GM11168 (cell line): ENCODE measurements around the gene TRH.

Experiments used
- in situ Hi-C: fragments of 300-500 bp; cut with MboI; formaldehyde crosslinking; loops from one replicate; pipeline ENCODE4 v1.12.0; 2022; ENCODE audit warnings: low sequenced_read_pairs; ENCODE audit not compliant: unreplicated experiment

Gene TRH

GRCh38 chr3:129958755-129959154, 15.8 kb upstream of the TRH start:
- in situ Hi-C loops, result no loop called here

GRCh38 chr3:129961141-129961541, 13.4 kb upstream of the TRH start:
- in situ Hi-C loops, result no loop called here

- in situ Hi-C loops, result no loop called here
These were observed 11.9 kb upstream of the TRH start for GRCh38 chr3:129962600-129962999.

GRCh38 chr3:129965937-129966336, 8.6 kb upstream of the TRH start:
- in situ Hi-C loops, result no loop called here

GRCh38 chr3:129966876-129967275, 7.6 kb upstream of the TRH start:
- in situ Hi-C loops, result no loop called here

GRCh38 chr3:129967761-129968160, 6.8 kb upstream of the TRH start:
- in situ Hi-C loops, result no loop called here

GRCh38 chr3:129971351-129972052, 3.0 kb upstream of the TRH start:
- in situ Hi-C loops, result no loop called here

- in situ Hi-C loops, result no loop called here
These were observed 2.2 kb upstream of the TRH start for GRCh38 chr3:129972301-129972700.

GRCh38 chr3:129973853-129974563, 512 bp upstream of the TRH start:
- in situ Hi-C loops, result no loop called here

GRCh38 chr3:129974833-129975704, 549 bp downstream of the TRH start:
- in situ Hi-C loops, result no loop called here

GRCh38 chr3:129975705-129976048, 1.2 kb downstream of the TRH start:
- in situ Hi-C loops, result no loop called here

- in situ Hi-C loops, result no loop called here
These were observed 1.8 kb downstream of the TRH start for GRCh38 chr3:129976286-129976685.

- in situ Hi-C loops, result no loop called here
These were observed 3.6 kb downstream of the TRH start for GRCh38 chr3:129978123-129978522.

GRCh38 chr3:129979905-129980304, 5.4 kb downstream of the TRH start:
- in situ Hi-C loops, result no loop called here

- in situ Hi-C loops, result no loop called here
These were observed 9.0 kb downstream of the TRH start for GRCh38 chr3:129983561-129983960.

- in situ Hi-C loops, result no loop called here
These were observed 9.6 kb downstream of the TRH start for GRCh38 chr3:129984125-129984524.

- in situ Hi-C loops, result no loop called here
These were observed 10.6 kb downstream of the TRH start for GRCh38 chr3:129985113-129985512.

GRCh38 chr3:129988429-129988828, 13.9 kb downstream of the TRH start:
- in situ Hi-C loops, result no loop called here

- in situ Hi-C loops, result no loop called here
These were observed 14.9 kb downstream of the TRH start for GRCh38 chr3:129989414-129989813.

GRCh38 chr3:129992781-129993180, 18.3 kb downstream of the TRH start:
- in situ Hi-C loops, result no loop called here

GRCh38 chr3:129994883-129995559, 20.5 kb downstream of the TRH start:
- in situ Hi-C loops, result no loop called here
